NCI-H345 treated with DMSO at 0.1 percent for 48 hours (cell line): ENCODE measurements around the gene MIB1.
"Not testable (repeated sequence)": the region's sequence is repeated elsewhere in the genome, so short reads cannot be mapped to it uniquely, and the experiment has no call there.

Source experiments
- DNase-seq: peaks from one replicate; lab custom pipeline; 2025; ENCODE audit not compliant: unreplicated experiment; lab: John Stamatoyannopoulos, UW

Gene MIB1

GRCh38 chr18:21743166-21743832, 2.7 kb downstream of the MIB1 start:
- no peak for DNase-seq

- no peak for DNase-seq
Observed at GRCh38 chr18:21745231-21745630, 4.6 kb downstream of the MIB1 start.

- DNase-seq = no peak
Observed at GRCh38 chr18:21747268-21747667, 6.7 kb downstream of the MIB1 start.

- DNase-seq = no peak
Observed at GRCh38 chr18:21747764-21748693, 7.4 kb downstream of the MIB1 start.

GRCh38 chr18:21757833-21758232, 17.2 kb downstream of the MIB1 start:
- DNase-seq = no peak

- DNase-seq = no peak
Observed at GRCh38 chr18:21759836-21760235, 19.2 kb downstream of the MIB1 start.

- DNase-seq = no peak
Observed at GRCh38 chr18:21760321-21760720, 19.7 kb downstream of the MIB1 start.

- DNase-seq = no peak
Observed at GRCh38 chr18:21761471-21762115, 21.0 kb downstream of the MIB1 start.

GRCh38 chr18:21762181-21762772, 21.7 kb downstream of the MIB1 start:
- no peak for DNase-seq

- DNase-seq = no peak
Observed at GRCh38 chr18:21763846-21764646, 23.5 kb downstream of the MIB1 start.

- DNase-seq = no peak
Observed at GRCh38 chr18:21769206-21769605, 28.6 kb downstream of the MIB1 start.

GRCh38 chr18:21774722-21775121, 34.1 kb downstream of the MIB1 start:
- no peak for DNase-seq

GRCh38 chr18:21777814-21778213, 37.2 kb downstream of the MIB1 start:
- DNase-seq = no peak

- no peak for DNase-seq
Observed at GRCh38 chr18:21786526-21786925, 45.9 kb downstream of the MIB1 start.

- DNase-seq = not testable (repeated sequence)
Observed at GRCh38 chr18:21796089-21796488, 55.5 kb downstream of the MIB1 start.

GRCh38 chr18:21798126-21798525, 57.5 kb downstream of the MIB1 start:
- DNase-seq = no peak

- no peak for DNase-seq
Observed at GRCh38 chr18:21799721-21800120, 59.1 kb downstream of the MIB1 start.

- DNase-seq = no peak
Observed at GRCh38 chr18:21803495-21803894, 62.9 kb downstream of the MIB1 start.

GRCh38 chr18:21805771-21806366, 65.3 kb downstream of the MIB1 start:
- no peak for DNase-seq

- DNase-seq = no peak
Observed at GRCh38 chr18:21808185-21808584, 67.6 kb downstream of the MIB1 start.
